A549 (cell line): ENCODE measurements around the gene BCAT1.

Source experiments
- CHD2 ChIP-seq: fragments of 150-350 bp; IDR thresholded peaks from 2 replicates; pipeline ENCODE4 v1.6.1; 2014; ENCODE audit warnings: low read length; ENCODE audit not compliant: partially characterized antibody
- CTCF ChIP-seq: fragments of >200 bp; sonication (Bioruptor Twin); formaldehyde crosslinking; IDR thresholded peaks from 3 replicates; pipeline ENCODE4 v1.5.1; 2016
- ELK1 ChIP-seq: fragments of 150-350 bp; IDR thresholded peaks from 2 replicates; pipeline ENCODE4 v1.6.1; 2014; ENCODE audit warnings: low read depth, mild to moderate bottlenecking, low read length
- EP300 ChIP-seq, 2 experiments: fragments of >200 bp; sonication (Bioruptor Twin); formaldehyde crosslinking; IDR thresholded peaks; 2 replicates in 1 of 2; 3 replicates in 1 of 2; pipeline ENCODE4 v1.6.1; 2016 to 2017
- FOSL2 ChIP-seq, 2 experiments: fragments of 450-650 bp in 1 of 2; fragments of >200 bp in 1 of 2; sonication (Bioruptor Twin) in 1 of 2; formaldehyde crosslinking; IDR thresholded peaks; 2 replicates each; pipeline versions ENCODE4 v1.5.0 to v1.6.1; 2016 to 2020; ENCODE audit warnings: mild to moderate bottlenecking in 1 of 2, moderate library complexity in 1 of 2
- JUNB ChIP-seq: fragments of >200 bp; sonication (Bioruptor Twin); formaldehyde crosslinking; IDR thresholded peaks from 2 replicates; pipeline ENCODE4 v1.6.1; 2016
- NFE2L2 ChIP-seq: fragments of 150-350 bp; conservative IDR thresholded peaks from 2 replicates; pipeline ENCODE4 v1.6.1; 2014; ENCODE audit warnings: low read length
- PBX3 ChIP-seq: IDR thresholded peaks from 2 replicates; pipeline ENCODE4 v1.6.1; 2012
- POLR2A ChIP-seq: IDR thresholded peaks from 2 replicates; pipeline ENCODE4 v1.6.1; 2012; ENCODE audit warnings: mild to moderate bottlenecking, low read length
- RAD21 ChIP-seq, 2 experiments: fragments of >200 bp in 1 of 2; sonication (Bioruptor Twin) in 1 of 2; formaldehyde crosslinking in 1 of 2; IDR thresholded peaks in 1 of 2; conservative IDR thresholded peaks in 1 of 2; 2 replicates in 1 of 2; 3 replicates in 1 of 2; pipeline ENCODE4 v1.6.1; 2012 to 2018; ENCODE audit warnings: inconsistent platforms in 1 of 2

GRCh38 chr12:24898606-24899005 is 50.3 kb downstream of the BCAT1 start:
- TF ChIP-seq POLR2A (no peak), JUNB (no peak), PBX3 (no peak), NFE2L2 (no peak), CTCF (no peak), CHD2 (no peak), FOSL2 (IDR thresholded peaks at IDR 0.05) (no peak), FOSL2 (CRISPR knock-in tag; IDR thresholded peaks at IDR 0.05) (peak; percentile 27), ELK1 (no peak), RAD21 (conservative IDR thresholded peaks at IDR 0.05 in 1 of 2, IDR thresholded peaks at IDR 0.05 in 1 of 2) (no peak), EP300 (IDR thresholded peaks at IDR 0.05) (no peak)
